GM20000 (cell line): ENCODE results near the gene RNF19B.

ENCODE experiments used
- DNase-seq: peaks from one replicate; pipeline ENCODE4 v3.0.0; 2012; ENCODE audit warnings: low spot score
- CTCF ChIP-seq: IDR thresholded peaks from 2 replicates; pipeline ENCODE4 v1.5.1; 2012; ENCODE audit warnings: mild to moderate bottlenecking, control low read depth; ENCODE audit errors: extremely low read depth, missing control alignments

RNF19B gene

DNA sequence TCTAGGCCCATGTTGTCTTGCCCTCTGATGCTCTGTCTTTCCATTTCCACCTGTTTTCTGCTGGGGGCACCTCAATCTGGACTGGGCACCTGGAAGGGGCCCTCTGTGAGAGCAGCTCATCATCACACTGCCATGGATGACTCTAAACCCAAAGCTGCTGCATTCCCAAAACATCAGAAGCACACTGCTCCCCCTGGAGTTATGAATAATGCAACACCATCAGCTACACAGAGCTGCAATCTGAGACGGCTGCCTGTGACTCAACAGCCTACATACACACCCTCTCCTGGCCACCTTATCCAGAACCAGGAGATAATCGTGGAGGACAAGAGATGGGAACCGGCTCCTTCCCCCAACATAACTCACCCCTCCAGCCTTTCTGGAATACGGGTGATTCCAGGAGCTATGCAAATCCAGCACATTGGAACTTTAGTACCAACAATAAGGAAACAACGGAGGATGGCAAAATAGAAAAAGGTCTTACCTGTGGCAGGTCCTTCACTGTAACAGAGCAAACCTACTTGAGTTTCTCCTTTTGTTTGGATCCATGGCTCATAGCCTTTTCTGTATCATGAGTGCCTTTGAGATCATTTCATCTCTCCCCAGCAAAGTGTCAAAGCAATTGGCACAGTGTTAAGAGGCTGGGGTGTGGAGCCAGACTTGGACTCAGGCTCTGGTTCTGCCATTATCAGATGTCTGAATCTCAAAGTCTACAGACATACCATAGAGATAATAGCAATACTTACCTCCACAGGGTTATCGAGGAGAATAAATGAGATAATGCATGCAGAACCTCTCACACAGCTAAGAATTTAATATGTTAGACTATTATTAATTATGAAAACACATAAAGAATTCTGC lies 42.8 kb upstream of the RNF19B start:
- no peak for TF ChIP-seq CTCF
- DNase-seq, result no peak

GRCh38 chr1:33005838-33006421 lies 41.3 kb upstream of the RNF19B start:
- no peak for TF ChIP-seq CTCF
- DNase-seq, result no peak

DNA sequence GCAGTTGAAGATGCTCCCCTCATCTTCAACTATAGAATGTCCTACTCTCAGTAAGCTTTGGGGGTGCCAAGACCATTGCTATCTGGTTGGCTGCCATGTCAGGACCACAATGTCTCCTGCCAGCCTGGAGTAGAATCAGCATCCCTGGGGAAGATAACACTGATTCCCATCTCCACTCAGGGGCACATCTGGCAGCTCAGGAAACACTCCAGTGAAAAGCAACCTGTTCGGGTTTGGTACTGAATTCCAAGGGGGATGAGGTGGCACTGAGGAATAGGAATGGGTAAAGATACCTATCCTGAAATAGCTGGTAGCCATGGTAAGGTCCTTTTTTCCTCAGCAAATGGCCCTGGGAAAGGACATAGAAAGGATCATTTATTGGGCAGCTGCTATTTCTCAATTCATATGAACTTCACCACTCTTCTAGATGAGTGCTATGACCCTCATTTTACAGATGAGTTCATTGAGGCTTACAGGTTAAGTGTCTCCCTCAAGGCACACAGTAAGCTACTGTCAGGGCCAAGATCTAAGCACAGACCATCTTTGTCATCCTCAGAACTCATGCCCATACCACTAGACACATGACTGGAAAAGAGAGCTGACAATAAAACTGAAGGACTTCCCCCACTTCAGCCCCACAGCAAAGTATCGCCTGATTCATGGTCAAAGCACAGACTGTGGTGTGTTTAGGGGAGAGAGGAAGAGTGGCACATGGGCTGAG lies 40.7 kb upstream of the RNF19B start:
- no peak for TF ChIP-seq CTCF
- no peak for DNase-seq

DNA sequence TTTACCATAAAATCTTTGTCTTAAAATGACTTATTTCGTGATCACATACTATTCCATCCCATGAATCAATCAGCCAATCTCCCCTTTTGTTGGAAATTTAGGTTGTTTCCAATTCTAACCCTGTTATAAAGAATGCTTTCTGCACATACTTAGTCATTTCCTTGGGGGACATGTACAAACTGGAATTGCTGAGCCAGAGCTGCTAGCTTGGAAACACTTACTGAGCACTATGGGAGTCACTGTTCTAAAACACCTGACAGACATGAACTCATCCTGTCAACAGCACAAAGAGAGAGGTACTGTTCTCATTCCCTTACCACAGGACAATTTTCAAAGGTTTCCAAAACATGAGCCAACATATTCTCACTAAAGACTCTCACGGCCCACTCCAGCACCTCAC lies 40.0 kb upstream of the RNF19B start:
- DNase-seq, result no peak
- TF ChIP-seq CTCF, result no peak

GRCh38 chr1:33003657-33004056 lies 39.0 kb upstream of the RNF19B start:
- TF ChIP-seq CTCF, result no peak
- no peak for DNase-seq

DNA sequence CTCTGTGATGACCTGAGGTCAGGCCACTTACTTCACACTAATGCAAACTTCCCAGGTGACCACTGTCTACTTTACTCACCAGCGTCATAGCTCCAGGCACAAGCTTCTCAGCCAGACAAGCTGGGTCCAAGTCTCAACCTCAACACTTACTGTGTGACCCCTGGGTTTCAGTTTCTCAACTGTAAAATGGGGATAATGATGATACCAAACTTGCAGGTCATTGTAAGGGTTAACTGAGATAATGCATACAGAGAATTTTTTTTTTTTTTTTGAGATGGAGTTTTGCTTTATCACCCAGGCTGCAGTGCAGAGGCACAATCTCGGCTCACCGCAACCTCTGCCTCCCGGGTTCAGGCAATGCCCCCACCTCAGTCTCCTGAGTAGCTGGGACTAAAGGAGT lies 37.4 kb upstream of the RNF19B start:
- no peak for DNase-seq
- TF ChIP-seq CTCF, result no peak

- TF ChIP-seq CTCF, result peak; percentile 20
- no peak for DNase-seq
These were observed 36.7 kb upstream of the RNF19B start for GRCh38 chr1:33001282-33001681.
